Dermis microvascular lymphatic vessel endothelial cell (primary cell): ENCODE results near the gene DIPK1A. TPM values are rescaled to one million over a fixed set of nuclear protein-coding genes. Genes with fewer than 3 reads are reported as not detected.

Source experiments
- DNase-seq, 2 donors: peaks; one replicate each; pipeline versions ENCODE4 v3.0.0 to v3.0.0-alpha.2; 2010; ENCODE audit warnings: low read depth in 2 of 2
- total RNA-seq: library from RNA; depleted of rRNA; stranded (reverse); fragments of >200 nt; gene quantifications from 2 replicates; pipeline ENCODE4 v1.2.1, GENCODE V29; 2014

DIPK1A gene
- total RNA-seq, result 0.13 and 0.76 TPM in 2 replicates

DNA sequence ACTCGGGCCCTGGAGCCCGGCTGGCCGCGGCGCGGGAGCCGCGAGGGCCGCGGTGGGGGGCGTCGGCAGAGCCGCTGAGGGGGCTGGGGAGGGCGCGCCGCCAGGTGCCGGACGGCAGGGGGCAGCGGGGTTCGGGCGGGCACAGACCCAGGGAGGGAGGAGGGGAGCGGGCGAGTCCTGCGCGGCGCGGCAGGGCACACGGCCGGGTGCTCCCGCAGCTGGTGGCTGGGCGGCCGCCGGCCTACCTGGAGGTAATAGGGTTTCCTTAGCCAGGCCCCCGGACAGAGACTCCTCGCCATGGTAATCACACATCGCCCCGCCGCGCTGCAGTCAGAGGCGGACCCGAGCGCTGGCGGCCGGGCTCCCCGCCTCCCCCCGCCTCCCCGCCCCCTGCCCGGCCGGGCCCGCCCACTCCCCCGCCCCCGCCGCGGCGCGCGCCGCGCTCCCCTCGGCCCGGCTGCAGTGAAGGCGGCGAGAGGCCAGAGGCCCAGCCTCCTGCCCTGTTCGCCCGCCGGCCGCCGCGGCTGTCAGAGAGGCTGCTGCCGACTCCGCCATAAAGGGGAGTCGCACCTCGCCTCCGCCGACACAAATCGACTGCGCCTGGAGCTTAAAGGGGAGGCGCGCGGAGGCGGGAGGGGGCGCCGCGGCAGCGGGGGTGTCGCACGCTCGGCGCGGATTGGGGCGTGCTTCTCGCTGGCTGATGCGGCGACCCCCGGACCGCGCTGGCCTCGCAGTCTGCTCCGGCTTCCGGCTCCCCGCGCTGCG, at the start of gene DIPK1A:
DIPK1A (minus strand) TSS at position 332 of the 765 bp plus-strand sequence; CDS start at position 299, 33 bp downstream.
- peak; percentile 21 to 68 for DNase-seq

DNA sequence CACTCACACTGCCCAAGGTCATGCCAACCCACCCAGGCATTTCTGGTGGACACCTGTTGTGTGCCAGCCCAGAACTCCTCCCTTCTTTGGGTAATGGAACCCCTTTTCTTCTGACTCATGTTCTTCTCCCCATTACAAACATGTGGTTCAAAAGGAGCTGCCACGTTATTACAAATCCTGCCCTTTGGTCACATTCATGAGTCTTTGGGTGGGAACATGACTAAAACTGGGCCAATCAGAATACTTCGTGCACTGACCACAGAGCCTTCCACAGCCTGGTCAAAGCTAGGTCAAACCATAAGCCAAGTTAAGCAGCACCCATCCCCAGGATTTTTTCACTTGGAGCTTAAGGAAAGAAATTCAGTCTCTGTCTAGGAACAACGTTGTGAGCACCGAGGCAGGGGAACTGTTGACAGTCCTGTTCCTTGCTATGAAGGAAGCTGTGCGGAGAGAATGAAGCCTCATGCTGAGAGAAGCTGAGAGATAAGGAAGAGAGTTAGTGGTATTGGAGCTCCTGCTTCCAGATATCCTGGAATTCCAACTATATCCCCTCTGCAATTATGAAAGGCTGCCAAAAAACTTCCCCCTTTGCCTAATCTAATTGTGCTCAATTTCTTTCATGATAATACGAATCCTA, 46.8 kb upstream of the DIPK1A start:
- no peak for DNase-seq

DNA sequence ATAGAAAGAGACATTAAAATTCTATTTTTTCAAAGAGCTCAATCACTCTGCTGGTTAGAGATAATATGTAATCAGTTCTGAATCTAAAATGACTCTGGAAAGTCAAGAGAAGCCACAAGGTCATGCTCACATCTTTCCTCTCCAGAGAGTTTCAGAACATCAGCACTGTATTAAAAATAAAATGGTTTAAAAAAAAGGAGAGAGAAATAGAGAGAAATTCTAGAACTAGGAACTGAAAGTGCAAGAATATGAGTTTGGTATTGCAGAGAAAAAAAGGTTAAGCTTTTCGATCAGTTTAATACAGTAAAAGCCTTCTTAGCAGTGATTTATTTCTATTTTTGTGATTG, 44.0 kb upstream of the DIPK1A start:
- DNase-seq, result no peak

DNA sequence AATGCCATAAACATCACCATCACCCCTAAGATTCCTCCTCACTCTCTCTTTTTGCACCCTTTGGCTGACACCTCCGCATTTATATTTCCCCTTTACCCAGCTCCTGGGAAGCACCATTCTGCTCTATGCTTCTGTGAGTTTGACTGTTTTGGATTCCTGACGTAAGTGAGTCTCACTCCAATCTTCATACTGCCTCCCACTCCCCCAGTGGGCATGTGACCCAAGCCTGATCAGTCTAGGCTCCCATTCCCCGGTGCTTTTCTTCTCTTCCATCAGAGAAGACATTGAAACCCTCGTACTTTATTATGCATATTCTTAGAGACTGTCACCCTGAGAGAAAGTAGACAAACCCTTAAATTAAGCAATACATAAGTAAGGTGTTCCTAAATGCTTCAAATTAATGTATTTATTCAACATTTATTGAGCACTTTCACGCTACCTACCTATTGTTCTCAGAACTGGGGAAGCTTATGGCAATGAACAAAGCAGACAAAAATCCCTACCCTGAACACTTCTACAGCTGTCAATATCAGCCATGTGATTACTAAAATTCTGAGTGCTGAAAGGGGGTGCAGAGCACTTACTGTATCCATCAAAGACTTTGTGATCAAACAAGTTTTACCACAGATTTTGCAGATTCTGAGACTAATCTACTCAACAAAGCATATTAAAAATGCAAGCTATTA, 43.4 kb upstream of the DIPK1A start:
- no peak for DNase-seq

DNA sequence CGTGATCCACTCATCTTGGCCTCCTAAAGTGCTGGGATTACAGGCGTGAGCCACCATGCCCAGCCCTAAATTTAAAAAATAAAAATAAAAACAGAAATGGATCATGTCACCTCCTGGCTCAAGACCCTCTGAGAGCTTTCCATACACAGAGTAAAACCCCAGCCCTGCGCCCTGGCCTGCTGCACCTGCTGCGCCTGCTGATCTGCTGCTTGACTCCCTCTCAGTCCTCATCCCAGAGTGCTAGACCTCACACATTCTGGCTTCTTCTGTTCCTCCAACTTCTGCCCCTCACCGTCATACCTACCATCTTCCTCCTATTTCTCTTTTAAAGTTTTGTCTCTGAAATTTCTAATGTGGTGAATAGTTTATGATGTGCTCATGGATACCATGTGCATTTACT, 42.7 kb upstream of the DIPK1A start:
- DNase-seq, result no peak

DNA sequence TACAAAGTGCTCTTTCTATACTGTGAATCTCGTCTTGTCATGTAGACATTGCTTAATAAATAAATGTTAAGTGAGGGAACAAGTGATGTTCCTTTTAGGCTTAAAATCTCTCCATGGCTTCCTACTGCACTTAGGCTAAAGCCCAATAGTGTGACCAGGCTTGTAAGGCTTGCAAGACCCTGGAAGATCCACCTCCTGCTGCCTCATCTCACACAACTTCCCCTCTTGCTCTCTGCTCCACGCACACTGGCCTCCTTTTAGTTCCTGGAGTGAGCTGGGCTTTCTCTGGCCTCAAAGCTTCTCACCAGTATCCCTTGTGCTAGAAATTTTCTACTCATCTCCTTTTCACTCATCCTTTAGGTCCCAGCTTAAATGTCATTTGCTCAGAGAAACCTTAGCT, 41.5 kb upstream of the DIPK1A start:
- no peak for DNase-seq

DNA sequence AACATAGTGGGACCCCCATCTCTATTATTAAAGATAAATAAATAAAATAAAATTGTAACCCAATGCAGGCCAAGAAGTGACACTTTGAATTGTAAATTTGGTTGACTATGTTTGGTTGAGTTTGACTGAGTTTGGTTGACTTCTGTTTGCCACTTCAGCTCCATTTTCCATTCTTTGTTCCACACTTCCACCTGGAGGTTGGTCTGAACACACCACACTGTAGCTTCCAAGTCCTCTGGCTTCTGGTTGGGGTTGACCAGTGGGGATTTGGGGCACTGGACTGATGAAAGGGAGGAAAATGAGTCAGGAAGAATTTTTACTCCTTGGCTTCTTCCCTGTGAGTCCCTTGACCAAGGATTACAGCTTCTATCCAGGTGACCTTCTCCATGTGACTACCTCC, 40.6 kb upstream of the DIPK1A start:
- DNase-seq, result no peak

DNA sequence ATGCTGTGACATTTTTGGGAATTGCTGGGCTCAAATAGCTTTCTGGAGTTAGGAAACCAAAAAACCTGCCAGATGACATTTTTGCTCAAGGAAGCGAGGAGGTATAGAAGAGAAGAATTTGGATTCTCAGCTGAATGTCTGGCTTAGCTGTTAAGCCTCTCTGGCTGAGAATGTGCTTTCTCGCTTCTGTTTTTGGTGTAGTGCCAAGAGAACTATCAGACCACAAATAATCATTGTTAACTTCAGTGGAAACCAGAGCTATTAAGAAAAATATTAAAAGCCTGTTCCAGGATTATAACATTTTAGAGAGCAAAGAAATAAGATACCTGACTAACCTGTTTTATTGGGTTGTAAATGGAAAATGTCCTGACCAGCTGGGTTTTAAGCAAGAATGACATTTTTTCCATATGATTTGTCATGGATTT, 39.5 kb upstream of the DIPK1A start:
- no peak for DNase-seq

DNA sequence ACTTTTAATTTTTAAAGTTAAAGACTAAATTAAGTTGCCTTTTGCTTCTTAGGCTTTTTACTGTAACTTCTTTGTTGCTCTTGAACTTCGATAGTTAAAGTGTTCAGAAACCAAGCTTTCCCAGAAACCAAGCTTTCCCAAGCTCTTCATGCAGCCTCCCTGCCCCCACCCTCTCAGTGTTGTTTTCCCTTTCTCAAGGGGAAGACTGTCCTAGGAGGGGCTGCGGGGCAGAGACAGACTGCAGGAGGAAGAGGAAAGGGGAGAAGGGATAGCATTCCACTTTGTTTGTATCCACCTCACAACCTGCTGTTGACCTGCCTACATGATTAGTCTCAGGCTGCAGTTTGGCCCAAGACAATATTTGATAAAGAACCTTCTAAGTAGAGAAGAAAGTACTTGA, 39.0 kb upstream of the DIPK1A start:
- no peak for DNase-seq

DNA sequence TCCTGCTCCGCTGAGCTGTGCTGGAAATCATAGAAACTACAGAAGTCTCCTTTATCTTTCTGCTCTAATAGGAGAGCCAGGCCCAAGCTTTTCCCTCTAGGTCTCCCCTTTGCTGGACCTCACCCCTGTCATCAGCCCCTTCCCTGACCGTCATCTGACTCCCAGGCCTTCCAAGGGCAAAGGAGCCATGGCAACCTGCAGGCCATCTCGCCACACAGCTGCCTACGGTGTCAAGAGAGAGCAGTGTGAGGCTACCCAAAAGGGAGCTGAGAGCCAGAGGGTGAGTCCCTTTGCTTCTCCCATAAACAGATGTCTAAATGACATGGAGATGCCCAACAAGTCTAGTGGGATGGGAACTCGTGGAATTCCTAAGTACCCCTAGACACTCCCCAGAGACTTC, 37.6 kb upstream of the DIPK1A start:
- DNase-seq, result no peak

DNA sequence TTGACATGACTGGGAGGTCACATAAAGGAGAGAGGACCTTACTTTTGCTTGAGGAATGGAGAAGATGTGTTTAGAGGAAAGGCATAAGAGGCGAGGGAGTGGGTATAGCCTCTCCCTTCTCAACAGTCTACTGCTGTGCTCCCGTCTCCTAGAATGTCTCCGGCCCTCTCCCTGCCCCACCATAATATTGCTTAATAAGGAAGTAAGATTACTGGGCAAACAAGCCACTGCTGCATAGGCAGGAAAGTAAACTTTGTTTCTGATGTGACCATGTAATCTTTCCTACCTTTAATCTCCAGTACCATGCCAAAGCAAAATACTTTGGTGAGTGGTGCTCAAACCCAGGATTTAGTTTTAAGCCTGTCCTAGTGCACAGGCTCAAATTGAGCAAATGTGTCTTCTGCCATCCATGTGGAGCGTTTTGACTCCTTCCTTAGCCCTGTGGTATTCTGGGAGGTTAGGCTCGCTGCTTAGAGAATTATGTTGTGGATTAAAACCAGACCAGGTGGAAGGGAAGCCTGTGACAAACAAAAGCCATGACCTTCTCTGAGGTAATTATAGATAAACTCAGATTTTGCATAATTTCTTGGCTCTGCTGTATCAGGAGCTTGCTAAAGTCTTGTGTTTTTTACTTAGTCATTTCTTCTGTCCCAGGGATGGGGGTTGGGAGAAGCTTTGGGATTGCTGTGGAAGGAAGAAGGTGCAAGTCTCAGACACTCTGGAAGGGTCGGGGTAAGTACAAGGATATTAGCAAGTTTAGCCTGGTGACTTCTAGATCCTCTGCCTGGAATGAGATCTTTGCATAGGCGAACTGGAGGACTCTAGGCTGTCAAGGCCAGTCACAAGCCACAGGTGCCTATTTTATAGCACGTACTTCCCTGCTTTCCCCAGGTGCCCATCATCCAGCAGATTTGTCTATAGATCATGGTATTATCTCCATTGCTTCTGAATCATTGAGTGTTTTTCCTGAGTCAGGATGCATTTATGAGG, 34.5 kb upstream of the DIPK1A start:
- DNase-seq, result no peak

DNA sequence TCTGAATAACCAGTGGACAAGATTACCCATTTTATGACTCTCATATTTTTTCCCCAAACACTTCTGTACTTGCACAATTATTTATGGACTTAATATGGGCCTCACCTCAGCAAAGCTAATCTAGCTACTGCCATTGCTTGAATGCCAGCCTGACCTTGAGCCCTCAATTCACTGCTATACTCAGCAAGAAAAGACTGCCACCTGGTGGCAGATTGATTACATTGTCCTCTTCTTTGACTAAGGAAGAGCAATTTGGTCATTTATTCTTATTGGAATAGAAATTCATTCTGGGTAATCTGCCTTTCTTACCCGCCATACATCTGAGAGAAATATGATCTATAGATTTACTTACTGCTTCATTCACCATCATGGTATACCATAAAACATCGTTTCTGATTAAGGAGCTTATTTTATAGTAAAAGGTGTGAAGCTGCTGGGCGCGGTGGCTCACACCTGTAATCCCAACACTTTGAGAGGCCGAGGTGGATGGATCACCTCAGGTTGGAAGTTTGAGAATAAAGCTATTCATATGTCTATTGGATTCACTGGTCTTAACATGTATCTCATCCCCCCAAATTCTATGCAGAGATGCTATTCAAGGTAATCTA, 32.9 kb upstream of the DIPK1A start:
- DNase-seq, result peak; percentile 72 to 85

DNA sequence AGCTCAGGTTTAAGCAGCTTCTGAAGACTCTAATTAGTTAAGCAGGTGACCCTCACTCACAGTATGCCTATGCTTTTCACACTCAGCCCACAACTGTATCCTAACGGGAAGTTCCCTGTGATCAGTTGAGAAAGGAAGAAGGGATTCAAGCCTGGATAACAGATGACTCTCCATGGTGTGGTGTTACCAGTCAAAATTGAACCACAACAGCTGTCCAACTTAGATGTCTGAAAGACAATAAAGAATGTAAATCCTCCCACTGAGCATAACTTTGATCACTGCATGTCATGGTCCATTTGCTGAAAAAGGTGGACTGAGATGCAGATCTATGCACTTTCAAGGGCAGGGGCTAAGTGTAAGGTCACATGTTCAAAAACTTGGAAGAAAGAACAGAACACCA, 32.3 kb upstream of the DIPK1A start:
- no peak for DNase-seq

DNA sequence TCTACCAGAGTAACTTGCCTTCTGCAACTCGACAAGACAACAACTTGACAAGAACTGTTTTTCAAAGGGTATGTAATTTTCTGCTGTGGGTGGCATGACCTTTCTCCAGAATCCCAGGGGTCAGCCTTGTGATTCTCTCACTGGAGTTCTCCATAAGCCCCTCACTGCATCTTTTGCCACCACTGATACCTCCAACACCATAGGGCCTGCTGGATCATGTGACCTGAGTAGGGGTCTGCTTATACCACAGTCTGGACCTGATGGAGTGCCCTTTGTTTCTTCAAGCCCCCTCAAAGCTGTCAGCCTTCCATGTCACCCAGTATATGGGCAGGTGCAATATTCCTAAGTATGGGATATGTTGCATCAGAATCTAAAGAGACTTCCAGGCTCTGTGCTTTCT, 31.6 kb upstream of the DIPK1A start:
- DNase-seq, result no peak

DNA sequence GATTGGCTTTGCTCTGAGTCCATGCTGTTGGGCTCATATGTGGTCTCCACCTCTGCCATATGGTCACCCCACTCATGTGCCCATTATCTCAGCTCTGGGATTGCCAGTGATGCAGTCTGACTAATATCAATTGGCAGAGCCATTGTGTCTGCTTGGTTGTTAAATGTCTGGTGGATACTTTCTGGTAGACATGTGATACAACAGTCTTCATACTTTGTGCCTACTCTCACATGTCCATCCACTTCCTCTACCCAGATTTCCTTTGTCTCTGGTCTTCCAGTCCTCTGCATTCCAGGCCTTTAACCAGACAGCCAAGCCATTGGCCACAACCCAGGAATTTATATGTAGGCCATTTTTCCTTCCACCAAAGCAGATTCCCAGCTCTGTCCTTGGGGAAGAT, 30.8 kb upstream of the DIPK1A start:
- DNase-seq, result no peak

DNA sequence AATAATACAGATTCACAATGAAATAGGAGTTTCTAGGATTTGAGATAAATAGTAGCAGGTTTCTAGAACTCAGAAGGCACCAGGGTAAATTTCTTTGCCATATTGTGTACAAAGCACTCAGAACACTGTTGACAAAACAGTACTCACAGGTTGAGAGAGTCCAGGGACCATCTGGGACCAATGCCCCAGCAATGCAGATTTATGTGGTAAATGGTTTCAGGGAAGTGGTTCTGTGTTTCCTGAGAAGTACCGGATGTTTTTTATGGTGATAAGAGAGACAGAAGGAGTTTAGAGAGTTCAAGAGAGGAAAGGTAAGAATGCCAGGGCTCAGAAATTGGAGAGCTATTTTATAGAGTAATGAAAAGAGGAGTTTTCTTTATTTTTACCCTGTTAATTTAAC, 29.6 kb upstream of the DIPK1A start:
- DNase-seq, result no peak

DNA sequence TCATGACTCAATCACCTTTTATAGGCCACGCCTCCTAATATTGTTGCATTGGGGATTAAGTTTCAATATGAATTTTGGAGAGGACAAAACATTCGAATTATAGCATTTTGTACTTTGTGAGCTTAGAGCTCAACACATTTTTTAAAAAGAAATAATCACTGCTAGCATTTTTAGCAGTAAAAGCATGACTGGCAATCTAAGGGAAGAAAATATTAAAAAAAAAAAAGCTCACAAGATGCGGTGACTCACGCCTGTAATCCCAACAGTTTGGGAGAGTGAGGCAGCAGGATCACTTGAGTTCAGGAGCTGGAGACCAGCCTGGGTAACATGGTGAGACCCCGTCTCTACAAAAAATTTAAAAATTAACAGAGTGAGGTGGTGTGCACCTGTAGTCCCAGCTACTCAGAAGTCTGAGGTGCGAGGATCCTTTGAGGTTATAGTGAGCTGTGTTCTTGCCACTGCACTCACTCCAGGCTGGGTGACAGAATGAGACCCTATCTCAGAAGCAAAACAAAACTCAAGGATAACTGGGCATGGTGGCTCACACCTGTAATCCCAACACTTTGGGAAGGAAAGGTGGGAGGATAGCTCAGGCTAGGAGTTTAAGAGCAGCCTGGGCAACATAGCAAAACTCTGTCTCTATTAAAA, 28.8 kb upstream of the DIPK1A start:
- DNase-seq, result no peak

DNA sequence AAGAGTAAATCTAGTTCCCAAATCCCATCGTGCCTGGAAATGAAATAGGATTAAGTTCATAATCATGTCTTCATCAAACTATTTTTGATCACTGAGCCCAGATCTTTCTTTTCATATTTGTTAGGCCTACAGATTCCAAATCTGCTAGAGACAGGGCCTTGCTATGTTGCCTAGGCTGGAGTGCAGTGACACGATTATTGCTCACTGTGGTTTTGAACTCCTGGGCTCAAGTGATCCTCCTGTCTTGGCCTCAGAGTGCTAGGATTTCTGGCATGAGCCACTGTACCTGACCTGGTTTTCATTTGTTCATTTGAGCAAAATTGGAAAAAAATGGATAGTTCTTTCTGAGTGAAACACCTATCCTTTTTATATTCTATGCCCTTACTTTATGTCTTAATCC, 28.0 kb upstream of the DIPK1A start:
- DNase-seq, result no peak

DNA sequence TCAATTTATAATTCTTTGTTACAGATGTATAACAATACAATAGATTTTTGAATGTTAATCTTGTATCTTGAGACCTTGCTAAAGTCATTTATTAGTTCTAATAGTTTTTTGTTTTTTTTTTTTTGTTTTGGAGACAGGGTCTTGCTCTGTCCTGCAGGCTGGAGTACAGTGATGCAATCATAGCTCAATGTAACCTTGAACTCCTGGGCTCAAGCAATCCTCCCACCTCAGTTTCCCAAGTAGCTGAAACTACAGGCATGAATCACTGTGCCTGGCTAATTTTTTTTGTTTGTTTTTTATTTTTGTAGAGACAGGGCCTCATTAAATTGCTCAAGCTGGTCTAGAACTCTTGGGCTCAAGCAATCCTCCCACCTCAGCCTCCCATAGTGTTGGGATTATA, 26.2 kb upstream of the DIPK1A start:
- DNase-seq, result no peak

DNA sequence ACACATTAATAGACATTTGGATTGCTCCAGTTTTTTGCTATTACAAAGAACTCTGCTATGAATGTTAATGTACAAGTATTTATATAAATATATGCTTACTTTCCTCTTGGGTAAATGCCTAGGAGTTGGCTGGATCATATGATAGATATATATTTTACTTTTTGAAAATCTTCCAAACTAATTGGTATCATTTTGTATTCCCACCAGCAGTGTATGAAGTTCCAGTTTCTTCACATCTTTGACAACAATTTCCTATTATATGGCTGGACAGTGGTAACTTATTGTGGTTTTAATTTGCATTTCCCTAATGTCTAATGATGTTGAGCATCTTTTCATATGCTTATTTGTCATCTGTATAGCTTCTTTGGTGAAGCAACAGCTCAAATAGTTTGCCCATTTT, 23.8 kb upstream of the DIPK1A start:
- DNase-seq, result no peak
